HEK293 (cell line): ENCODE measurements around the gene DMBT1.

ENCODE experiments used
- CTCF ChIP-seq: fragments of 450-650 bp; formaldehyde crosslinking; IDR thresholded peaks from 2 replicates; pipeline ENCODE4 v1.5.1; 2016; ENCODE audit warnings: missing biosample characterization, missing genetic modification characterization
- ELK4 ChIP-seq: IDR thresholded peaks from 2 replicates; pipeline ENCODE4 v1.6.1; 2011; ENCODE audit warnings: mild to moderate bottlenecking, low read depth, low read length, borderline replicate concordance
- HOXD13 ChIP-seq: sonication (generic); formaldehyde crosslinking; IDR thresholded peaks from 2 replicates; pipeline ENCODE4 v1.8.0; 2022; ENCODE audit warnings: missing genetic modification reagents, borderline replicate concordance
- REPIN1 ChIP-seq: fragments of 450-650 bp; formaldehyde crosslinking; IDR thresholded peaks from 2 replicates; pipeline ENCODE4 v1.5.1; 2017; ENCODE audit warnings: missing biosample characterization, missing genetic modification characterization, low read depth
- YY1 ChIP-seq: fragments of 450-650 bp; formaldehyde crosslinking; IDR thresholded peaks from 2 replicates; pipeline ENCODE4 v1.5.1; 2018; ENCODE audit warnings: missing biosample characterization, missing genetic modification characterization
- ZBTB7A ChIP-seq: fragments of 450-650 bp; formaldehyde crosslinking; IDR thresholded peaks from 2 replicates; pipeline ENCODE4 v1.5.1; 2016; ENCODE audit warnings: low read depth, missing biosample characterization, missing genetic modification characterization
- ZFHX2 ChIP-seq: fragments of 450-650 bp; formaldehyde crosslinking; conservative IDR thresholded peaks from 2 replicates; pipeline ENCODE4 v1.5.1; 2016; ENCODE audit warnings: missing biosample characterization, missing genetic modification characterization
- ZNF221 ChIP-seq: fragments of 450-650 bp; formaldehyde crosslinking; IDR thresholded peaks from 2 replicates; pipeline ENCODE4 v1.5.1; 2017; ENCODE audit warnings: missing biosample characterization, missing genetic modification characterization, borderline replicate concordance
- ZNF610 ChIP-seq: fragments of 450-650 bp; formaldehyde crosslinking; IDR thresholded peaks from 2 replicates; pipeline ENCODE4 v1.5.1; 2016; ENCODE audit warnings: missing biosample characterization, missing genetic modification characterization, borderline replicate concordance
- ZNF639 ChIP-seq: fragments of 450-650 bp; formaldehyde crosslinking; IDR thresholded peaks from 2 replicates; pipeline ENCODE4 v1.5.1; 2016; ENCODE audit warnings: missing biosample characterization, missing genetic modification characterization
- ZSCAN18 ChIP-seq: fragments of 450-650 bp; formaldehyde crosslinking; IDR thresholded peaks from 2 replicates; pipeline ENCODE4 v1.5.1; 2016; ENCODE audit warnings: missing biosample characterization, missing genetic modification characterization
- TF ChIP-seq, protein P1 (sequence below): fragments of 450-650 bp; formaldehyde crosslinking; IDR thresholded peaks from 2 replicates; pipeline ENCODE4 v1.5.1; 2016; ENCODE audit warnings: missing biosample characterization, missing genetic modification characterization

GRCh38 chr10:122532601-122533296, 27.8 kb upstream of the DMBT1 start:
- TF ChIP-seq YY1 (tag by site-specific recombination) (no peak), ZNF639 (tag by site-specific recombination) (no peak), ZNF610 (tag by site-specific recombination) (no peak), ZSCAN18 (tag by site-specific recombination) (no peak), CTCF (tag by site-specific recombination) (no peak), REPIN1 (tag by site-specific recombination) (no peak), HOXD13 (no peak), ELK4 (no peak), ZBTB7A (tag by site-specific recombination) (no peak), ZNF221 (tag by site-specific recombination) (no peak), ZFHX2 (no peak)
- TF ChIP-seq, protein P1, sequence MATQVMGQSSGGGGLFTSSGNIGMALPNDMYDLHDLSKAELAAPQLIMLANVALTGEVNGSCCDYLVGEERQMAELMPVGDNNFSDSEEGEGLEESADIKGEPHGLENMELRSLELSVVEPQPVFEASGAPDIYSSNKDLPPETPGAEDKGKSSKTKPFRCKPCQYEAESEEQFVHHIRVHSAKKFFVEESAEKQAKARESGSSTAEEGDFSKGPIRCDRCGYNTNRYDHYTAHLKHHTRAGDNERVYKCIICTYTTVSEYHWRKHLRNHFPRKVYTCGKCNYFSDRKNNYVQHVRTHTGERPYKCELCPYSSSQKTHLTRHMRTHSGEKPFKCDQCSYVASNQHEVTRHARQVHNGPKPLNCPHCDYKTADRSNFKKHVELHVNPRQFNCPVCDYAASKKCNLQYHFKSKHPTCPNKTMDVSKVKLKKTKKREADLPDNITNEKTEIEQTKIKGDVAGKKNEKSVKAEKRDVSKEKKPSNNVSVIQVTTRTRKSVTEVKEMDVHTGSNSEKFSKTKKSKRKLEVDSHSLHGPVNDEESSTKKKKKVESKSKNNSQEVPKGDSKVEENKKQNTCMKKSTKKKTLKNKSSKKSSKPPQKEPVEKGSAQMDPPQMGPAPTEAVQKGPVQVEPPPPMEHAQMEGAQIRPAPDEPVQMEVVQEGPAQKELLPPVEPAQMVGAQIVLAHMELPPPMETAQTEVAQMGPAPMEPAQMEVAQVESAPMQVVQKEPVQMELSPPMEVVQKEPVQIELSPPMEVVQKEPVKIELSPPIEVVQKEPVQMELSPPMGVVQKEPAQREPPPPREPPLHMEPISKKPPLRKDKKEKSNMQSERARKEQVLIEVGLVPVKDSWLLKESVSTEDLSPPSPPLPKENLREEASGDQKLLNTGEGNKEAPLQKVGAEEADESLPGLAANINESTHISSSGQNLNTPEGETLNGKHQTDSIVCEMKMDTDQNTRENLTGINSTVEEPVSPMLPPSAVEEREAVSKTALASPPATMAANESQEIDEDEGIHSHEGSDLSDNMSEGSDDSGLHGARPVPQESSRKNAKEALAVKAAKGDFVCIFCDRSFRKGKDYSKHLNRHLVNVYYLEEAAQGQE (tag by site-specific recombination) = no peak
